Spleen (tissue), 11 donors: Measurements from ENCODE around the gene ATAD1. TPM values are rescaled to one million over a fixed set of nuclear protein-coding genes. Genes with fewer than 3 reads are reported as not detected.

ENCODE experiments used
- DNase-seq: peaks from one replicate; pipeline ENCODE4 v3.0.0-alpha.2; 2020
- H3K27ac ChIP-seq, 8 donors: fragments of 200-600 bp; sonication (generic) in 7 of 8; 1 replicate in 4 of 8; 2 replicates in 4 of 8; pipeline versions ENCODE4 v1.5.0 to v1.8.0; 2016 to 2021; ENCODE audit warnings: inconsistent platforms in 4 of 8, mild to moderate bottlenecking in 4 of 8, moderate library complexity in 1 of 8
- H3K27me3 ChIP-seq, 7 donors: fragments of 200-600 bp; sonication (generic) in 6 of 7; replicated peaks in 1 of 7; 1 replicate in 4 of 7; 2 replicates in 3 of 7; pipeline versions ENCODE4 v1.5.0 to v1.8.0; 2016 to 2021; ENCODE audit warnings: inconsistent platforms in 3 of 7, mild to moderate bottlenecking in 1 of 7
- H3K36me3 ChIP-seq, 6 donors: fragments of 200-600 bp; sonication (generic) in 5 of 6; 1 replicate in 4 of 6; 2 replicates in 2 of 6; pipeline versions ENCODE4 v1.5.0 to v1.8.0; 2016 to 2021; ENCODE audit warnings: inconsistent platforms in 2 of 6
- H3K4me1 ChIP-seq, 6 donors: fragments of 200-600 bp; sonication (generic) in 5 of 6; 1 replicate in 3 of 6; 2 replicates in 3 of 6; pipeline versions ENCODE4 v1.5.0 to v1.8.0; 2016 to 2021; ENCODE audit warnings: inconsistent platforms in 3 of 6
- H3K4me3 ChIP-seq, 8 donors: fragments of 200-600 bp; sonication (generic) in 7 of 8; 1 replicate in 4 of 8; 2 replicates in 4 of 8; pipeline versions ENCODE4 v1.5.0 to v1.8.0; 2016 to 2021; ENCODE audit warnings: inconsistent platforms in 4 of 8, mild to moderate bottlenecking in 4 of 8, moderate library complexity in 2 of 8
- H3K9me3 ChIP-seq, 8 donors: fragments of 200-600 bp; sonication (generic) in 7 of 8; 1 replicate in 4 of 8; 2 replicates in 4 of 8; pipeline versions ENCODE4 v1.5.0 to v1.8.0; 2016 to 2021; ENCODE audit warnings: inconsistent platforms in 4 of 8
- CTCF ChIP-seq, 11 experiments: fragments of 200-600 bp in 7 of 11; fragments of 450-650 bp in 4 of 11; sonication (generic) in 4 of 11; IDR thresholded peaks in 8 of 11; conservative IDR thresholded peaks in 3 of 11; 1 replicate in 7 of 11; 2 replicates in 4 of 11; pipeline versions ENCODE4 v1.4.0 to v1.8.0; 2016 to 2021; ENCODE audit warnings: antibody characterized with exemption in 11 of 11, inconsistent platforms in 4 of 11, mild to moderate bottlenecking in 1 of 11
- POLR2A ChIP-seq, 3 donors: fragments of 450-650 bp; IDR thresholded peaks; one replicate each; pipeline ENCODE4 v1.5.1; 2017; ENCODE audit warnings: antibody characterized with exemption in 3 of 3, mild to moderate bottlenecking in 1 of 3
- POLR2AphosphoS5 ChIP-seq, 3 donors: sonication (generic); formaldehyde crosslinking; IDR thresholded peaks; one replicate each; pipeline ENCODE4 v1.5.1; 2017; ENCODE audit warnings: antibody characterized with exemption in 3 of 3
- WGBS, 5 donors: extraction: QIAGEN DNeasy Blood & Tissue Kit in 3 of 5; methylation state at CpG; one replicate each; pipeline versions ENCODE4 v1.1.5 to v1.1.7; 2013 to 2018; 5-methylcytosine and 5-hydroxymethylcytosine counted together
- intact Hi-C: fragments of 100-400 bp; cut with DNase I; formaldehyde crosslinking; loops from one replicate; pipeline ENCODE4 v1.15.0; 2023; ENCODE audit warnings: low total_unique reads
- polyA plus RNA-seq, 3 donors: library from polyadenylated mRNA; stranded (reverse); fragments of 200-250 nt; gene quantifications; one replicate each; pipeline ENCODE4 v1.2.1, GENCODE V29; 2013
- total RNA-seq, 7 donors: library from RNA; depleted of rRNA in 3 of 7; stranded (reverse); fragments of >200 nt in 3 of 7; fragmentation: NEBNext Ultra II Directional in 4 of 7; extraction: Animal tissue kit (Norgen Biotek cat#: 25700) in 4 of 7; gene quantifications; one replicate each; pipeline versions ENCODE4 v1.1.0 to v1.2.1, GENCODE V29; 2016 to 2021
- donor health status: healthy with polysubstance abuse.
- donor health status: DM: no; HTN: no; CAD: no; lungs with moderate emphysema.
- donor health status: DM: no; HTN: no; CAD: no.
- donor health status: Bipolar disorder and iron deficiency.
- donor health status: healthy.
- donor health status: DM: no; HTN: no; CAD: no.
- donor health status: DM: yes; HTN: yes; CAD: no.

Gene ATAD1
- total and polyA plus RNA-seq, 10 donors = 8.7 to 49.4 (median 32.3) TPM

DNA sequence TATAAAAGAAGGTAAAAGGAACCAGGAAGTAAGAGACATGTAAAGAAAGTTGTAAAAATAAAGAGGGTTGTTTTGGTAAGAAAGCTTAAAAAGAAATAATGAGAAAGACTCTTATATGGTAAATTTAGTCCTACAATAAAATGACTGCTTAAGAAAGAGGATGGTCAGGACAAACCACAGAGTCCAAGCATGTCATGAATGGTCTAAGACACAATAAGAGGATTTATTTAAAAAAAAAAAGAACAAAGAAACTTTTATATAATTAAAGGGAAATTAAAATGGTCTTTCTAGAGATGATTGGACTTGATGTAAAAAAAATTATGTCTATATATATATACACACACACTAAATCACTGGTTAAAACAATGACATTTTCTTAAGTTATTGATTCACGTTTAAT, 18.2 kb downstream of the ATAD1 start:
- peaks cover 0 to 61% (median 16%) of the 10 kb centered on the region in 6 donors for H3K36me3 ChIP-seq
- intact Hi-C loops = no loop called here
- WGBS, 5 donors = 91 to 100% (median 95%) methylated on average over 1 of the region's 1 CpG

DNA sequence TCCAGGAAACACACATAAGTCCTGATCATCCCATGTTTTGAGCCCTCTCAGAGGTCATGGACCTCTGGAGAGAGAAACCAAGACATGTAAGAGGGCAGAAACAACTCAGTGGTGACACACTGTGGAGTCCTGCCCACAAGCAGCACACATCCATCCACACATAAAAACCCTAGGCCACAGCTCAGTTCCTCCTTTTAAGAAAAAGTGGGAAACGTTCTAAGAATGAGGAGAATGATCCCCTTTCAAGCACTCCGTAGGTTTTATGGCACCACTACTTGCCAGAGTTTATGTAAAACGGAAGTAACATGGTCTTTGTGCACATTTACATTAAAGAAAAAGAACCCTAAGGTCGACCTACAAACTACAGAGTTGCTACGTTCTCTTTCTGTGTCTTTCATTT, 19.9 kb downstream of the ATAD1 start:
- H3K36me3 ChIP-seq = peaks cover 0 to 47% (median 14%) of the 10 kb centered on the region in 6 donors
- peaks cover 0 to 36% (median 15%) of the 10 kb centered on the region in 6 donors for H3K4me1 ChIP-seq
- H3K27me3 ChIP-seq = no peaks in the 10 kb centered on the region
- H3K4me3 ChIP-seq = no peak overlapping the region
- TF ChIP-seq POLR2AphosphoS5 (IDR thresholded peaks at IDR 0.05) (no peak), POLR2A (IDR thresholded peaks at IDR 0.05) (no peak), CTCF (IDR thresholded peaks at IDR 0.05 in 8 of 11, conservative IDR thresholded peaks at IDR 0.05 in 3 of 11) (no peak)
- no peak overlapping the region for H3K27ac ChIP-seq
- H3K9me3 ChIP-seq = peaks cover 6 to 32% (median 27%) of the 10 kb centered on the region in 8 donors
- WGBS, 5 donors = 86 to 93% (median 91%) methylated on average over 5 of the region's 5 CpGs
- DNase-seq = no peak
- intact Hi-C loops = no loop called here

More for the DNA sequence above, 18.2 kb downstream of the ATAD1 start:
- H3K4me3 ChIP-seq = no peak overlapping the region
- no peak for DNase-seq
- peaks cover 6 to 39% (median 29%) of the 10 kb centered on the region in 8 donors for H3K9me3 ChIP-seq
- H3K27ac ChIP-seq = no peak overlapping the region
- peaks cover 0 to 27% (median 9%) of the 10 kb centered on the region in 6 donors for H3K4me1 ChIP-seq
- TF ChIP-seq CTCF (IDR thresholded peaks at IDR 0.05 in 8 of 11, conservative IDR thresholded peaks at IDR 0.05 in 3 of 11) (no peak), POLR2A (IDR thresholded peaks at IDR 0.05) (no peak), POLR2AphosphoS5 (IDR thresholded peaks at IDR 0.05) (no peak)
- H3K27me3 ChIP-seq = no peaks in the 10 kb centered on the region

DNA sequence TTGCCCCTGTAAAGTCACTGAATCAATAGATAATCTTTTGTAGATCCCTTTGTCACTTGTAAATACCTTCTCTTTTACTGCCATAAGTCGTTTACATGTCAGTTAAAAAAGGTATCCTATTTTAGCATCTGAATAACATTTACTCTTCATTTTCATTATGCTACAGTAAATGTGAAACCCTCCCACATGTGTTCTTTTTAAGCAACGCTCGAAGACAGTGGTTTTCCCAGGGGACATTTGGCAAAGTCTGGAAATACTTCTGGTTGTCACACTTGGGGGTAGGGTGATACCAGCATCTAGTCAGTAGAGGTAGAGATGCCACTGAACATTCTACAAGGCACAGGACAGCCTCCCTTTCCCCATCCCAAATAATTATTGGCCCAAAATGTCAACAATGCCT, 23.7 kb downstream of the ATAD1 start:
- Histone ChIP-seq H3K27me3 (no peaks in the 10 kb centered on the region), H3K27ac (no peak overlapping the region), H3K4me3 (no peak overlapping the region), H3K4me1 (peaks cover 0 to 36% (median 15%) of the 10 kb centered on the region in 6 donors), H3K36me3 (peaks cover 0 to 54% (median 19%) of the 10 kb centered on the region in 6 donors), H3K9me3 (no peaks in the 10 kb centered on the region)
- no peak for DNase-seq
- intact Hi-C loops = no loop called here
- 48 to 66% (median 64%) methylated on average over 3 of the region's 3 CpGs for WGBS, 5 donors
- TF ChIP-seq CTCF (IDR thresholded peaks at IDR 0.05 in 8 of 11, conservative IDR thresholded peaks at IDR 0.05 in 3 of 11) = no peak
- TF ChIP-seq POLR2AphosphoS5 (IDR thresholded peaks at IDR 0.05) = no peak

GRCh38 chr10:87790185-87790584, 27.8 kb downstream of the ATAD1 start:
- peaks cover 0 to 70% (median 27%) of the 10 kb centered on the region in 6 donors for H3K36me3 ChIP-seq
- no peaks in the 10 kb centered on the region for H3K27me3 ChIP-seq
- no peak for DNase-seq
- H3K9me3 ChIP-seq = no peaks in the 10 kb centered on the region
- H3K4me3 ChIP-seq = no peak overlapping the region
- TF ChIP-seq CTCF (IDR thresholded peaks at IDR 0.05 in 8 of 11, conservative IDR thresholded peaks at IDR 0.05 in 3 of 11) (no peak), POLR2AphosphoS5 (IDR thresholded peaks at IDR 0.05) (no peak)
- H3K4me1 ChIP-seq = peaks cover 0 to 13% (median 3%) of the 10 kb centered on the region in 6 donors
- H3K27ac ChIP-seq = no peak overlapping the region
- intact Hi-C loops = no loop called here
- WGBS, 5 donors = 81 to 97% (median 96%) methylated on average over 3 of the region's 3 CpGs
